GM10847 (cell line): ENCODE results near the gene SLC1A1.

ENCODE experiments used
- POLR2A ChIP-seq: IDR thresholded peaks from 2 replicates; pipeline ENCODE4 v1.6.1; 2011; ENCODE audit not compliant: insufficient read length; ENCODE audit errors: extremely low read depth

Gene SLC1A1

DNA sequence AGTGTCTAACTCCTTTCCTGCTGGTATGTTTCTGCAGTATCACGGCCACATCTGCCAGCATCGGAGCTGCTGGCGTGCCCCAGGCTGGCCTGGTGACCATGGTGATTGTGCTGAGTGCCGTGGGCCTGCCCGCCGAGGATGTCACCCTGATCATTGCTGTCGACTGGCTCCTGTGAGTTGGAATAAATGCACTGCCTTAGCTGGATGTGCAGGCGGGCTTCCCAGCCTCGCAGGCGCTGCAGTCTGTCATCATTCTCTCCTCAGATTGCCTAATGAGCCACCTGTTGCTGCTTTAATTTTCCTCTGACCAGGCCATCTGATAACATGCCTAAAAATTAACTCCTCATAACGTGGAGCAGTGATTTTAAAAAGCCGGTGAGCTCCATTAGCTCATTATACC, 92.7 kb downstream of the SLC1A1 start:
- no peak for TF ChIP-seq POLR2A

DNA sequence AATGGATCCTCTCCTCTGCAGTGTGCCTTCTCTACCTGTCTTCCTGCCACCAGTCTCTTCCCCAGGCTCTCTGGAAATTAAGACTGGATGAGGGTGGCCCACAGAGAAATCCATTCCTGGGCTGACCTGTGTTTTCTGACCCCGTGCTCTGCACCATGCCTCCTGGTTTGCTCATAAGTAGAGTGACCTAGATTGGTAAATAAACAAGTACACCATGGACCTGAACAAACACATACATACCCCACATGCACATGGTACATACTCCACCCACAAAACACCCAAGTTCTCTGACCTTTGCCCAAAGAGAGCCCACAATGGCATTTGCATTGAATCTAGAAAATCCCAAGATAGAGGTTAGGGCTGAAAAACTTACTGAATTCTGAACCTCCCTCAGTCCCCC, 94.4 kb downstream of the SLC1A1 start:
- TF ChIP-seq POLR2A = no peak

DNA sequence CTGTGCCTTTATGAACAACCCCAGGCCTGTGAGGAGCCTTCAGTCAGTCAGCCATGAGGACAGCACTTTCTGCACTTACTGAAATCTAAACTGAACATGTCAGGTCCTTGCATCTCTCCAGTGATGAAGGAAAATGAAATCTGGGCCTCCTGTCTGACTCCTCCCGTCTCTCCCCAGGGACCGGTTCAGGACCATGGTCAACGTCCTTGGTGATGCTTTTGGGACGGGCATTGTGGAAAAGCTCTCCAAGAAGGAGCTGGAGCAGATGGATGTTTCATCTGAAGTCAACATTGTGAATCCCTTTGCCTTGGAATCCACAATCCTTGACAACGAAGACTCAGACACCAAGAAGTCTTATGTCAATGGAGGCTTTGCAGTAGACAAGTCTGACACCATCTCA, 94.9 kb downstream of the SLC1A1 start:
- no peak for TF ChIP-seq POLR2A

- TF ChIP-seq POLR2A = no peak
Measured at GRCh38 chr9:4588721-4589120, 98.5 kb downstream of the SLC1A1 start.

GRCh38 chr9:4590430-4591122, 100.3 kb downstream of the SLC1A1 start:
- TF ChIP-seq POLR2A = no peak

DNA sequence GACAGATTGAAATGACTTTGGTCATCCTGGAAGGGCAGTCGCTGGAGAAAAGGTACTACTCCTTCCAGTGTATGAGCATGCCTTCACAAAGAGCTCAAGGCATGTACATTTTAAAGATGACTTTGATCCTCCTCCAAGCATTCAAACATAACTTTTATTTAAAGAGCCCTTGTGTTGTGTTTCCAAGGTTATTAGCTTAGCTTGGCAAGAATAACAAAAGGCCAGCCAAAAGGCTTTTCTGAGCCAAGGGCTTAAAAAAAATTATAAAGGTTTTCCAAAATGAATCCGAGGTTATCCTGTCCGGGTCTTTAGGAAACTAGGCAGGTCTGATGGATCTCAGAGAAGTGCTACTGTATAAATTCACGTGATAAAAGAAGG, 100.8 kb downstream of the SLC1A1 start:
- TF ChIP-seq POLR2A = no peak

DNA sequence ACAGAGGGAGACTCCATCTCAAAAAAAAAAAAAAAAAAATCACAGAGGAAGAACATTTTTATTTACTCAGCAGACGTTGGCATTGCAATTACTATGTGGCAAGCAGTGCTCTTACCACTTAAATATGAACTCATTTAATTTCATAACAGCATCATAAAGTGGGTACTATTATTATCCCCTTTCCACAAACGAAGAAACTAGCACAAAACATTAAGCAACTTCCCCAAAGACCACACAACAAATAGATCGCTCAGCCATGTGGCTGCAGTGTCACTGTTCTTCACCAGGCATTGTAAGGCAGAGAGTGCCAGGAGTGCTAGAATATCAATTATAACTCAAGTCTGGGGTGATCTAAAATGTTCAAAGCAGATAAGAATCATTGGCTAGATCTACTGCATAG, 102.0 kb downstream of the SLC1A1 start:
- no peak for TF ChIP-seq POLR2A

DNA sequence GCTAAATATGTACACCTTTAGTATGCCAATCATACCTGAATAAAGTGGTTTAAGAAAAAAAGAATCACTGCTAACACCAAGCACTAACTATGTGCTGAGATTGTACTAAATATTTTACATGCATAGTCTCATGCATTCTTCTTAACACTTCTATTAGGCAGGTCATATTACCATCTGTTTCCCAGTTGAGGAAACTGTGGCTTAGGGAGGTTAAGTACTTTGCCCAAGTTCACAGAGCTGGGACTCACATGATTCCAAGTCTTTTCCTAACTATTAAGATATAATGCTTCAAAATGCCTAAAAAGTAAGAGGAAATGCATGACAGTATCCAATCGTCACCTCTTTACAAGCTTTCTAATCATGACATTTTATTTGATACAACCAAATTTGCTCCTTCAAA, 102.6 kb downstream of the SLC1A1 start:
- TF ChIP-seq POLR2A = no peak

GRCh38 chr9:4594545-4594944, 104.3 kb downstream of the SLC1A1 start:
- TF ChIP-seq POLR2A = no peak

GRCh38 chr9:4594994-4595393, 104.7 kb downstream of the SLC1A1 start:
- no peak for TF ChIP-seq POLR2A

DNA sequence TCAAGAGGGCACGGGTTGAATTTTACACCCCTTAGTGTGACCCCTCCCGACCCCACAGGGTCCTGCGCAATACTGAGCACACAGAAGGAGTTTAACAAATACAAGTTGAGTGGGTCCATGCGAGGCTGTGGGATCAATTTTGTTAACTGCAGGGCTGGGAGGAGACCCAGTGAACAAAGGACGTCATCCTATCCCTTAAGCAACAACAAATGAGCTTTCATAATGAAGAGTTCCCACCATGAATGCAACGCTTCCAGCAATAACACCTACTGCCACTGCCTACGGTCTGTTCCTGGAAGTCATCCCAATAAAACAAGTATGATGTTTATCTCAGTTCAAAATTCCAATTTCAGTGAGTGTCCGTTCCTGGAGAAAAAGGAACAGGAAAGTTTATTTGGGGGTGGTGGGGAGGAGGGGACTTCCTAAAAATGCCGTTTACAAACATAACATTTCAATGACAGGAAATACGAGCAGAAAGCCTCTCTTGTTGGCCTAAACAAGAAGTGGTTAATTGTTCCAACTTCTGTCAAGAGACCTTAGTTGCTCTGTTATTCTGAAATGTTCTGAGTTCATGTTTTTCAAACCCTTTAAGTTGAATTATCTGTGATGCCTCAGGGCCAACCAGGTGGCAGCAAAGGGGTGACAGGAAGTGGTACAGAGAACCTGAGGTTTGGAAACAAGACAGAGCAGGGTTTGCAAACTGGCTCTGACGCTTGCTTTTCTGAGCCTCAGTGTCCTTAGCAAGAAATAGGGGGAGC, 106.1 kb downstream of the SLC1A1 start:
- TF ChIP-seq POLR2A = no peak

DNA sequence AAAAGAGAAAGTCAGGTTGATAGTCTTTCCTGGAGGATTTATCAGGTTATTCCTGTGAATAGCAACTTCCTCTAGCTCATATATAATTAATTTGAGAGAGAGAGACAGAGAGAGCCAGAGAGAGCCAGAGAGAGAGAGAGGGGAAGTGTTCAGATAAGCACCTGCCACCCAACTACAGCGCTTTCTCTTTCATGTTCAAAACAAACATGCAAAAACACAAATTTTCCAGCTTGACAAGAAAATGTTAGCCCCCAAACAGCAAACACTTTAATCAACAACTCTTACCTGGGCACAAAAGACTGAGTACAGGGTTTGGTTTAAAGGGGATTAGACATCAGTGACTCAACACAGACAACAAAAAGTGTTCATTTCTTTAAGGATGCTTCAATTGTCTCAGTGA, 110.1 kb downstream of the SLC1A1 start:
- TF ChIP-seq POLR2A = no peak

GRCh38 chr9:4603830-4604229, 113.6 kb downstream of the SLC1A1 start:
- TF ChIP-seq POLR2A = no peak

GRCh38 chr9:4604678-4605095, 114.4 kb downstream of the SLC1A1 start:
- no peak for TF ChIP-seq POLR2A

DNA sequence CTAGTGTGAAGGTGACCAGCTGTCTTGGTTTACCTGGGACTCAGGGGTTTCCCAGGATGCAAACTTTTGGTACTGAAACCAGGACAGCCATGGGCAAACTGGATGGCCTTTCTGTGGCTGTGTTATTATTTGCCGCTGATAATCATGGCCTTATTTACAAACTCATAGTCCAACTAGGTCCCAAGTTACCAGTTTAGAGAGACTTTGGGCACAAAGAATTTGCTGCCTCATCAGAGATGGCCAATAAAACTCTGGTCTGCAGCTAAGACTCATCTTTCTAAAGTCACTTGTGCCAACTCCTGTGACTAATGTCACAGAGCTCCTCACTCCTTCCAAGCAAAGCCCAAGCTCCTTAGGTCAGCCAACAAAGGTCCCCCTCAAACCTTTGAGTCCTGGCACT, 124.4 kb downstream of the SLC1A1 start:
- TF ChIP-seq POLR2A = no peak

- TF ChIP-seq POLR2A = no peak
Measured at GRCh38 chr9:4615251-4615650, 125.0 kb downstream of the SLC1A1 start.

DNA sequence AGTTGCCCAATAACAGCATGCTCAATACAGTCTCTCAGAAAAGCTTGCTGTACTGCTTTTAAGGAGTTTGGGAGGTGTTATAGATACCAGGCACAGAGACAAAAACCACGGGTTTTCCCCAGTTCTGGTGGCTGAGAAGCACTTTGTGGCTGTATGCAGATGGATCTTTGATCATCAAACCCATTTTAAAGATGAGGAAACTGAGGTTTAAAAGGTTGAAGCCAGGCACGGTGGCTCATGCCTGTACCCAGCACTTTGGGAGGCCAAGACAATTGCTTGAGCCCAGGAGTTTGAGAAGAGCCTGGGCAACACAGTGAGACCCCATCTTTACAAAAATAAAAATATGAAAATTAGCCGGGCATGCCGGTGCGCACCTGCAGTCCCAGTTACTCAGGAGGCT, 125.5 kb downstream of the SLC1A1 start:
- no peak for TF ChIP-seq POLR2A
